AG04450 (cell line): ENCODE data around the gene ZNF709. TPM values are rescaled to one million over a fixed set of nuclear protein-coding genes. Genes with fewer than 3 reads are reported as not detected.
"Not testable (repeated sequence)": the region's sequence is repeated elsewhere in the genome, so short reads cannot be mapped to it uniquely, and the experiment has no call there.

ENCODE experiments used
- CTCF ChIA-PET: fragments of 300-600, 350-600 bp; formaldehyde crosslinking; extraction: SDS; loops from one replicate; lab custom pipeline; 2022; ENCODE audit warnings: antibody characterized with exemption, inconsistent platforms; lab: Charles Lee
- POLR2A ChIA-PET: fragments of 350-600 bp; formaldehyde crosslinking; extraction: SDS; loops from one replicate; lab custom pipeline; 2021; ENCODE audit warnings: antibody characterized with exemption, inconsistent platforms; lab: Yijun Ruan, JAX
- DNase-seq: peaks from one replicate; pipeline ENCODE4 v3.0.0-alpha.2; 2011; ENCODE audit warnings: low read depth, low spot score
- H3K27ac ChIP-seq: one replicate; pipeline ENCODE4 v1.5.1; 2012; ENCODE audit warnings: low read depth, low read length, control low read depth
- H3K27me3 ChIP-seq: one replicate; pipeline ENCODE4 v1.6.0; 2012; ENCODE audit warnings: low read length; ENCODE audit not compliant: control insufficient read depth, insufficient read depth
- H3K4me3 ChIP-seq: 2 replicates; pipeline ENCODE4 v1.5.1; 2011; ENCODE audit warnings: mild to moderate bottlenecking, low read depth, low read length, control low read depth
- H3K9me3 ChIP-seq: 2 replicates; pipeline ENCODE4 v1.5.1; 2012; ENCODE audit warnings: low read length; ENCODE audit not compliant: control insufficient read depth, insufficient read depth
- polyA plus RNA-seq: library from polyadenylated mRNA; depleted of rRNA; stranded (reverse); fragments of >200 nt; gene quantifications from 2 replicates; pipeline ENCODE4 v1.2.3, GENCODE V29; 2011
- TF ChIP-seq, protein P1 (sequence below): IDR thresholded peaks from 2 replicates; pipeline ENCODE4 v1.5.1; 2011; ENCODE audit warnings: low read depth, low read length, control low read depth, inconsistent platforms

Gene ZNF709
- polyA plus RNA-seq, 1 experiment = 1.7 TPM

DNA sequence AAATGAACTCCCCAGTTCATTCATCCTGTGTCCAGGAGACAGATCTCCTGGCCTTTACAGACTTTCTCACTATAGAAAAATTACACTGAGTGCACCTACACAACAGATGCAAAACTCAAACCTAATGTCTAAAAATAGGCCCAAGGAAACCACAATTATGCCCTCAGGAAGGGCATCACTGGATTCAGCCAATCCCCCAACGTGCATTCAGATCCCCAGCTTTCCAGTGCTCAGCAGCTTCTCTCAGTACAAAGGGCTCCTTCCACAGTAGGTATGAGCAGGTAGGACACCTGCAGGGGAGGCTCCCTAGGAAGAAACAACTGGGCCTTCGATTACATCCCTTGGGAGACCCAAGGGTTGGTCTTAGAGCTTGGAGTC is 2.1 kb downstream of the ZNF709 start:
- Histone ChIP-seq H3K9me3 (peaks cover 15% of the 10 kb centered on the region; the same call in 1 of the 2 replicates), H3K4me3 (no peak overlapping the region), H3K27ac (no peak overlapping the region), H3K27me3 (no peaks in the 10 kb centered on the region)
- CTCF ChIA-PET = no interaction called here
- POLR2A ChIA-PET = interaction anchor here (0.6 kb wide), 1 partner anchor 418 kb away, joined by 4 read pairs; the partner anchor contains the start of gene ZNF844
- TF ChIP-seq, protein P1, sequence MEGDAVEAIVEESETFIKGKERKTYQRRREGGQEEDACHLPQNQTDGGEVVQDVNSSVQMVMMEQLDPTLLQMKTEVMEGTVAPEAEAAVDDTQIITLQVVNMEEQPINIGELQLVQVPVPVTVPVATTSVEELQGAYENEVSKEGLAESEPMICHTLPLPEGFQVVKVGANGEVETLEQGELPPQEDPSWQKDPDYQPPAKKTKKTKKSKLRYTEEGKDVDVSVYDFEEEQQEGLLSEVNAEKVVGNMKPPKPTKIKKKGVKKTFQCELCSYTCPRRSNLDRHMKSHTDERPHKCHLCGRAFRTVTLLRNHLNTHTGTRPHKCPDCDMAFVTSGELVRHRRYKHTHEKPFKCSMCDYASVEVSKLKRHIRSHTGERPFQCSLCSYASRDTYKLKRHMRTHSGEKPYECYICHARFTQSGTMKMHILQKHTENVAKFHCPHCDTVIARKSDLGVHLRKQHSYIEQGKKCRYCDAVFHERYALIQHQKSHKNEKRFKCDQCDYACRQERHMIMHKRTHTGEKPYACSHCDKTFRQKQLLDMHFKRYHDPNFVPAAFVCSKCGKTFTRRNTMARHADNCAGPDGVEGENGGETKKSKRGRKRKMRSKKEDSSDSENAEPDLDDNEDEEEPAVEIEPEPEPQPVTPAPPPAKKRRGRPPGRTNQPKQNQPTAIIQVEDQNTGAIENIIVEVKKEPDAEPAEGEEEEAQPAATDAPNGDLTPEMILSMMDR = no peak
- no peak for DNase-seq

DNA sequence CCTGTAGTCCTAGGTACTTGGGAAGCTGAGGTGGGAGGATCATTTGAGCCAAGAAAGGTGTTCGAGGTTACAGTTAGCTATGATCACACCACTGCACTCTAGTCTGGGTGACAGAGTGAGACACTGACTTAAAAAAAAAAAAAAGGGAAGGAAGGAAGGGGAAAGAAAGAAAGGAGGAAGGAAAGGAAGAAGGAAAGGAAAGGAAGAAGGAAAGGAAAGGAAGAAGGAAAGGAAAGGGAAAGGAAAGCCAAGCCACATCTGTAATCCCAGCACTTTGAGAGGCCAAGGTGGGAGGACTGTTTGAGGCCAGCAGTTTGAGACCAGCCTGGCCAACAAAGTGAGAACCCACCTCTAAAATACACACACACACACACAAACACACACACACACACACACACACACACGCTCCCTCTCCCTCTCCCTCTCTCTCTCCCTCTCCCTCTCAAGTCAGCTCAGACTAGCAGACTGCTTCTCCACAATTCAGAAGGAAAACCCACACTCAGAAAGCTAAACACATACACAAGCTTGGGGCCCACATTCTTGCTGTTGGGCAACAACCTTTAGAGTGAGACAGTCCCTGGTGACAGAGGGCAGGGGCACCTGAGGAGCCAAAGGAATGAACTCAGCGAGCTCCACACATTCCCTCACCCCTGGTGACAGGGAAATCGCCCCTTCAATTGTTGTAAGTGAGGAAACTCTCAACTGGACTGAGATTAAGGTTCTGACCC is 2.7 kb downstream of the ZNF709 start:
- DNase-seq = no peak
- Histone ChIP-seq H3K27ac (no peak overlapping the region), H3K4me3 (no peak overlapping the region), H3K27me3 (no peaks in the 10 kb centered on the region), H3K9me3 (peaks cover 15% of the 10 kb centered on the region; the same call in 1 of the 2 replicates)
- TF ChIP-seq, protein P1 = no peak
- CTCF ChIA-PET = interaction anchor here (0.6 kb wide), 1 partner anchor 11 kb away, joined by 4 read pairs; no protein-coding TSS in a partner anchor
- POLR2A ChIA-PET = no interaction called here

DNA sequence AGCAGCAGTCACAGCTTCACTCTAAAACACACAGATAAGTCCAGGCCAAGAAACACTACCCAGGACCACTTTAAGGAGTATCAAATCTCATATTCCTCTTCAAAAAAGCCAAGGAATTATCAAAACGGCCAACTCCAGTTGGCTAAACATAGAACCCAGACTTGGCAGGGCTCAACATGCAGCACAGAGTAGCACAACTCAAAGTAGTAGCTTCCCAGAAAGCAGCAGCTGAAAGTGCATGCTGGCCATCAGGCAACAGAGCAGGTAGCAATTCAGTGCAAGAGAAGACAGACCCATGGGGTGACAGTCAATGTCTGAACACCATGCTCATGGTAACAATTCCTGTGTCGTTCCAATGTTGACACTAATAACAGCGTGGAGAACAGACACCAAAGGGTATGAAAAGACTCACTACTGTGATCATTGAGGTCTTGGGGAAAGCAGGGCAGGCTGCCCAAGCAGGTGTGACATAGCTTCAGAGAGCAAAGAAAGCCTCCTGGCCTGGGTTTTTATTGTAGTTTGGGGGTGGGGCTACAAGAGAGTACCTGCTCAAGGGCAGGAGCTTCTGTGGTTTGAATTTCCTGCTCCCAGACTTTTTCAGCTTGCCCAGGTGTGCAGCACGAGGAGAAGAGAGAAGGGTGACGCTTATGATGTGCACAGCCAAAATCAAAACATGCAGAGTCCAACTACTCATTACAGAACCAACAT is 6.2 kb downstream of the ZNF709 start:
- DNase-seq = no peak
- POLR2A ChIA-PET = no interaction called here
- CTCF ChIA-PET = no interaction called here
- TF ChIP-seq, protein P1 = no peak
- no peak overlapping the region for H3K27ac ChIP-seq
- H3K27me3 ChIP-seq = no peaks in the 10 kb centered on the region
- peaks cover 22% of the 10 kb centered on the region for H3K9me3 ChIP-seq
- no peak overlapping the region for H3K4me3 ChIP-seq

DNA sequence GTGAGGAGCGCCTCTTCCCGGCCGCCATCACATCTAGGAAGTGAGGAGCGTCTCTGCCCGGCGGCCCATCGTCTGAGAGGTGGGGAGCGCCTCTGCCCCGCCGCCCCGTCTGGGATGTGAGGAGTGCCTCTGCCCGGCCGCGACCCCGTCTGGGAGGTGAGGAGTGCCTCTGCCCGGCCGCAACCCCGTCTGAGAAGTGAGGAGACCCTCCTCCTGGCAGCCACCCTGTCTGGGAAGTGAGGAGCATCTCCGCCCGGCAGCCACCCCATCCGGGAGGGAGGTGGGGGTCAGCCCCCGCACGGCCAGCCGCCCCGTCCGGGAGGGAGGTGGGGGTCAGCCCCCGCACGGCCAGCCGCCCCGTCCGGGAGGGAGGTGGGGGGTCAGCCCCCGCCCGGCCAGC is 17.0 kb downstream of the ZNF709 start:
- H3K27ac ChIP-seq, CTCF ChIA-PET, POLR2A ChIA-PET, H3K27me3 ChIP-seq, H3K4me3 ChIP-seq, DNase-seq: not testable (repeated sequence)
- H3K9me3 ChIP-seq = peaks cover 51% of the 10 kb centered on the region

DNA sequence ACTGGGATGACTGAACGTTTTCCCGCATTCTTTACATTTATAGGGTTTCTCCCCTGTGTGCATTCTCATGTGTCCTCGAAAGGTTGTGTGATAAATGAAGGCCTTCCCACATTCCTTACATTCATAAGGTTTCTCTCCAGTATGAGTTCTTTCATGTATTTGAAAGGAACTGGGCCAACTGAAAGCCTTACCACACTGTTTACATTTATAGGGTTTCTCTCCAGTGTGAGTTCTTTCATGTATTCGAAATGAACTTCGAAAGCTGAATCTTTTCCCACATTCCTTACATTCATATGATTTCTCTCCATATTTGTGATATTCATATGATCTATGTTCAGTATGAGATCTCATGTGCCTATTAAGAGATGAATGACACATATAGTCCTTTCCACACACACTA is 19.4 kb downstream of the ZNF709 start:
- DNase-seq = no peak
- no peak overlapping the region for H3K4me3 ChIP-seq
- peaks cover 41% of the 10 kb centered on the region for H3K9me3 ChIP-seq
- CTCF ChIA-PET = interaction anchor here (1.4 kb wide), 1 partner anchor 100 kb away, joined by 5 read pairs; the partner anchor contains the start of gene ZNF442
- TF ChIP-seq, protein P1 = no peak
- H3K27me3 ChIP-seq = no peaks in the 10 kb centered on the region
- POLR2A ChIA-PET = no interaction called here
- no peak overlapping the region for H3K27ac ChIP-seq
